Fibroblast of lung (primary cell): Measurements from ENCODE around the gene APBB1.

ENCODE experiments used
- EZH2 ChIP-seq: IDR thresholded peaks from 2 replicates; pipeline ENCODE4 v1.5.1; 2012; ENCODE audit warnings: low read length, control low read depth, mild to moderate bottlenecking; ENCODE audit errors: missing control alignments
- TF ChIP-seq, protein P1 (sequence below), 2 donors: IDR thresholded peaks in 1 of 2; conservative IDR thresholded peaks in 1 of 2; 1 replicate in 1 of 2; 2 replicates in 1 of 2; pipeline ENCODE4 v1.5.1; 2011 to 2012; ENCODE audit warnings: low read length in 2 of 2, control low read depth in 1 of 2, inconsistent platforms in 1 of 2, low read depth in 1 of 2, mild to moderate bottlenecking in 1 of 2

GRCh38 chr11:6427516-6427915, 8.6 kb upstream of the APBB1 start:
- TF ChIP-seq EZH2 = no peak
- TF ChIP-seq, protein P1, sequence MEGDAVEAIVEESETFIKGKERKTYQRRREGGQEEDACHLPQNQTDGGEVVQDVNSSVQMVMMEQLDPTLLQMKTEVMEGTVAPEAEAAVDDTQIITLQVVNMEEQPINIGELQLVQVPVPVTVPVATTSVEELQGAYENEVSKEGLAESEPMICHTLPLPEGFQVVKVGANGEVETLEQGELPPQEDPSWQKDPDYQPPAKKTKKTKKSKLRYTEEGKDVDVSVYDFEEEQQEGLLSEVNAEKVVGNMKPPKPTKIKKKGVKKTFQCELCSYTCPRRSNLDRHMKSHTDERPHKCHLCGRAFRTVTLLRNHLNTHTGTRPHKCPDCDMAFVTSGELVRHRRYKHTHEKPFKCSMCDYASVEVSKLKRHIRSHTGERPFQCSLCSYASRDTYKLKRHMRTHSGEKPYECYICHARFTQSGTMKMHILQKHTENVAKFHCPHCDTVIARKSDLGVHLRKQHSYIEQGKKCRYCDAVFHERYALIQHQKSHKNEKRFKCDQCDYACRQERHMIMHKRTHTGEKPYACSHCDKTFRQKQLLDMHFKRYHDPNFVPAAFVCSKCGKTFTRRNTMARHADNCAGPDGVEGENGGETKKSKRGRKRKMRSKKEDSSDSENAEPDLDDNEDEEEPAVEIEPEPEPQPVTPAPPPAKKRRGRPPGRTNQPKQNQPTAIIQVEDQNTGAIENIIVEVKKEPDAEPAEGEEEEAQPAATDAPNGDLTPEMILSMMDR (conservative IDR thresholded peaks at IDR 0.05 in 1 of 2, IDR thresholded peaks at IDR 0.05 in 1 of 2; ENCODE audit: low read depth in 1 of 2, low read length in 2 of 2) = no peak
